Duodenal mucosa (tissue), 2 donors: ENCODE results near the gene KRCC1.

Experiments used
- H3K27ac ChIP-seq: one replicate; pipeline ENCODE4 v1.7.0; 2013; ENCODE audit warnings: low read depth, low read length
- H3K27me3 ChIP-seq, 2 donors: one replicate each; pipeline ENCODE4 v1.7.0; 2013; ENCODE audit warnings: low read length in 2 of 2, control low read depth in 1 of 2; ENCODE audit not compliant: insufficient read depth in 2 of 2, control insufficient read depth in 1 of 2
- H3K36me3 ChIP-seq, 2 donors: one replicate each; pipeline ENCODE4 v1.7.0; 2013; ENCODE audit warnings: low read length in 2 of 2, control low read depth in 1 of 2; ENCODE audit not compliant: insufficient read depth in 2 of 2, control insufficient read depth in 1 of 2
- H3K4me1 ChIP-seq, 2 donors: one replicate each; pipeline ENCODE4 v1.7.0; 2013; ENCODE audit warnings: low read length in 2 of 2, control low read depth in 1 of 2; ENCODE audit not compliant: insufficient read depth in 2 of 2, control insufficient read depth in 1 of 2
- H3K4me3 ChIP-seq, 2 donors: one replicate each; pipeline ENCODE4 v1.7.0; 2013; ENCODE audit warnings: low read length in 2 of 2, low read depth in 1 of 2
- H3K9ac ChIP-seq, 2 donors: one replicate each; pipeline ENCODE4 v1.7.0; 2013; ENCODE audit warnings: low read length in 2 of 2, low read depth in 1 of 2
- H3K9me3 ChIP-seq, 2 donors: one replicate each; pipeline ENCODE4 v1.7.0; 2013; ENCODE audit warnings: low read length in 2 of 2, control low read depth in 1 of 2; ENCODE audit not compliant: control insufficient read depth in 1 of 2

KRCC1 gene

DNA sequence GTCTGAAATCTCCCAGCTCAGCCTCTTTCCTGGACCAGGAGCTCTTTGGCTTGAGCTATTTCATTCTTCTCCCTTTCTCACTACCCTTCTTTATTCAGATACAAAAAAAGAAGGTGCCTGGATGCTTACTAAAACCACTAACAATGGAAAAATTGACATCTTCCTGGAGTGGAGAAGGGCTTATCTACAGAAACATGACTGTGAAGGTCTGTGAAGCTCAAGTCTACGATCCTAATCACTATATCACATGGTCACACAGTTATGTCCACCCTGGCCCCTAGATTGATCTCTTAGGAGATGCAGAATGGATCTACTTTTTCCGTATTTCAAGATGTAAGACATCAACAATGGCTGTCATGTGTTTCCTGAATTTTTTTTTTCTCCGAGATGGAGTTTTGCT lies 5.7 kb upstream of the KRCC1 start:
- no peak overlapping the region for H3K9ac ChIP-seq
- H3K9me3 ChIP-seq, result no peaks in the 10 kb centered on the region
- H3K4me3 ChIP-seq, result no peak overlapping the region
- H3K27me3 ChIP-seq, result no peaks in the 10 kb centered on the region
- no peak overlapping the region for H3K27ac ChIP-seq
- H3K4me1 ChIP-seq, result peaks cover 9 to 10% of the 10 kb centered on the region in 2 donors
- no peaks in the 10 kb centered on the region for H3K36me3 ChIP-seq

DNA sequence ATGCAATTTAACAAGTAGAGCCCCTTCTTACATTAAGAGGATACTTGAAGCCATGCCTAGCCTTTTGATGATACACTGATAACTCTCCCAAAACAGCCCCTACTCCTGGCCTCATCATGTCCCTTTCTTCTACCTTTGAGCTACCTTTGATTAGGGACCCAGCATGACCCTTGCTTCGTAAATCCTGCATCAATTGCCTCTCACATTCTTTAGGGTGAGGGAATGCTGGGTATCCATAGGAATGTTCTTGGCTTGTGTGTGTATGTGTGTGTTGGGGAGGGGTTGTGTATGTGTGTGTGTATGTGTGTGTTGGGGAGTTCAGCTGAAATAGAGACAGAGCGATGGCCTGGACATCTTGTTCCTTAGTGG lies 5.3 kb upstream of the KRCC1 start:
- Histone ChIP-seq H3K36me3 (no peaks in the 10 kb centered on the region), H3K9me3 (no peaks in the 10 kb centered on the region), H3K27me3 (no peaks in the 10 kb centered on the region), H3K4me1 (peaks cover 13 to 14% of the 10 kb centered on the region in 2 donors), H3K9ac (no peak overlapping the region), H3K4me3 (no peak overlapping the region), H3K27ac (no peak overlapping the region)

DNA sequence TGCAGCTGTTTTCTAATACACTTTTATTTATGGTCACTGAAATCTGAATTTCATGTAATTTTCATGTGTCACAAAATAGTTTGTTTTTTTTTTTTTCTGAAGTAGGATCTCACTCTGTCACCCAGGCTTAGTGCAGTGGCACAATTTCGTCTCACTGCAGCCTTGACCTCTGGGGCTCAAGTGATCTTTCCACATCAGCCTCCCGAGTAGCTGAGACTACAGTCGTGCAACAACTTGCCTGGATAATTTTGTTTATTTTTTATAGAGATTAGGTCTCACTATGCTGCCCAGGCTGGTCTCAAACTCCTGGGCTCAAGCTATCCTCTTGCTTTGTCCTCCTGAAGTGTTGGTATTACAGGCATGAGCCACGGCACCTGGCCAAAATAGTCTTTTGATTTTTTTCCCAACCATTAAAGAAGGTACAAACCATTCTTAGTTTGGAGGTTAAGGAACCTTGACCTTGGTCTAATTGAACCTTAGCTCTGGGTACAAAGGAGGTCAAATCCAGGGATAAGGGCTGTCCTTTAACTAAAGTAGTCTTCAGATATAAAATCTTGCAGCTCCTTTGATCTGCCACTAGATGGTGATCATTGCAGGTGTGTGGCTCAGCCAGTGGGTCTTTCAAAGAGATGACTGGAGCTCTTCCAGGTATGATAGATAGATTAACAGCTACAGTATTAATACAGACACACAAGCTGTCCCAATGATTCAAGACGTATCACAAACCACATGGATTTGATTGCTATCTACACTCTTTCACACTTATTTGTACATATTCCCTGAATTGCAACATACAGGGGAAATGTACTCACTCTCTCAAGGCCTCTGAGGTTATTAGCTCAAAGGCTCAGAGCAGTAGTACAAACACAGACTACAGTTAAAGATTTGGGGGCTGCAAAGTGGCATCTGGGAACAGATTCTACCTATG lies 4.7 kb upstream of the KRCC1 start:
- Histone ChIP-seq H3K9ac (no peak overlapping the region), H3K27me3 (no peaks in the 10 kb centered on the region), H3K4me1 (peaks cover 14% of the 10 kb centered on the region in 2 donors), H3K4me3 (no peak overlapping the region), H3K9me3 (no peaks in the 10 kb centered on the region), H3K36me3 (no peaks in the 10 kb centered on the region), H3K27ac (no peak overlapping the region)

DNA sequence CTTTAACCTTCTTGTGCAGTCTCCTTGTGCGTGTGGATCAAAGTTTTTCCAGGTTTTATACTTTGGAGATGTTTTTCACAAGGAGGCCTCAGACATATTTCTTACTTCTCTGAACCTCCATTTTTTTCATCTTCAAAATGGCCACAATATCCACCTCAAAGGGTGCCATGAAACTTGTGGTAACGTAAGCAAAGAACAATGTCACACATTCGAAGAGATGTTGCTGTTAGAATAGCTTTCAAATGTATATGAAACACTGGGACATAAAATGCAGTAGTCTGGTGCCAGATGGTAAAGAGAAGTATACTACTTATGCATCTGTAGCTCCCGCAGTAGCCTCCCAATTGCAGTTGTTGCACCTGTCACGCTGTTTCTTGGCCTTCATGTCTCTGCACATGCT lies 2.6 kb upstream of the KRCC1 start:
- Histone ChIP-seq H3K4me3 (no peak overlapping the region), H3K27me3 (no peaks in the 10 kb centered on the region), H3K9me3 (no peaks in the 10 kb centered on the region), H3K9ac (no peak overlapping the region), H3K4me1 (peaks cover 27 to 29% of the 10 kb centered on the region in 2 donors), H3K36me3 (no peaks in the 10 kb centered on the region), H3K27ac (no peak overlapping the region)

DNA sequence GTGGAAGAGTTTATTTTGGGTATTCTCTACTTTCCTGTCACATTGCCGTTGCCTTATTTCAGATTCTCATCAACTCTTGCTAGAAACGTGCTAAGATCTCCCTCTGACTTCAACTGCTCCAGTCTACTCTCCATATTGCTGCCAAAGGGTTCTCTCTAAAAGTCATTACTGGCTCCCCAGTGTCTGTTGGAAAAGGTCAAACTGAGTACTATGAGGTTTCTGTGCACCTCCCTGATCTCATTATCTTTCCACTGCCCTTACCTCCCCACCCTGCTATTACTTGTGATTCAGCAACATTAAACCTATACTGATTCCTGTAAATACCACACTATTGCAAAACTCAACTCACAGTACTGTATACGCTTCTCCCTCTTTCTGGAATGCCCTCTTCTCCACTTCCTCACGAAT lies 1.9 kb upstream of the KRCC1 start:
- Histone ChIP-seq H3K4me3 (no peak overlapping the region), H3K4me1 (peaks cover 33 to 36% of the 10 kb centered on the region in 2 donors), H3K27me3 (no peaks in the 10 kb centered on the region), H3K9ac (no peak overlapping the region), H3K36me3 (no peaks in the 10 kb centered on the region), H3K9me3 (no peaks in the 10 kb centered on the region), H3K27ac (no peak overlapping the region)

DNA sequence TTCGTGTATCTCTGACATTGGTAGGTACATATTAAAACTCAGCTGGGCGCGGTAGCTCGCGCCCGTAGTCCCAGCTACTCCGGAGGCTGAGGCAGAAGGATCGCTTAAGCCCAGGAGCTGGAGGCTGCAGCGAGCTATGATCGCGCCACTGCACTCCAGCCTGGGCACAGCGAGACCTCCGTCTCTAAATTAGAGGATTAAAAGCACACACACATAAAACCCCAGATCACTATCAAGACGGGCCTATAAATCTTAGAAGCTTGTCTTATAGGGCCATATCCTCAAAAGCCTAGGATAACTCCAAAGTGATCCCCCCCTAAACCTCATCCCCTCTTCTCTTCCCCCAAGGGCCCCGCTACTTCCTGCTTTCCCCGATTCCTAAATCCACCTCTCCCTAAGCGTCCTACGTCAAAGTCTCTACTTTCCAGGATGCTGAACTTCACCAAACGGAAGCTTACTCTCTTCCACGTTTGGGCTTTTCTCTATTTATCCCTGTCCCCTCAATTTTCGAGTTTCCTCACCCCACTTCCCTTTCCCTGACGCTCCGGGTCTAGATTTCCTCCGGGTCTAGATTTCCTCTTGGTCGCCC lies 707 bp downstream of the KRCC1 start:
- H3K27me3 ChIP-seq, result no peaks in the 10 kb centered on the region
- peak overlapping the region; percentile 95 to 98 for H3K4me3 ChIP-seq
- H3K4me1 ChIP-seq, result peaks cover 30 to 45% of the 10 kb centered on the region in 2 donors
- peak overlapping the region; percentile 92 to 96 for H3K9ac ChIP-seq
- H3K27ac ChIP-seq, result peak overlapping the region; percentile 94
- no peaks in the 10 kb centered on the region for H3K36me3 ChIP-seq
- H3K9me3 ChIP-seq, result no peaks in the 10 kb centered on the region

DNA sequence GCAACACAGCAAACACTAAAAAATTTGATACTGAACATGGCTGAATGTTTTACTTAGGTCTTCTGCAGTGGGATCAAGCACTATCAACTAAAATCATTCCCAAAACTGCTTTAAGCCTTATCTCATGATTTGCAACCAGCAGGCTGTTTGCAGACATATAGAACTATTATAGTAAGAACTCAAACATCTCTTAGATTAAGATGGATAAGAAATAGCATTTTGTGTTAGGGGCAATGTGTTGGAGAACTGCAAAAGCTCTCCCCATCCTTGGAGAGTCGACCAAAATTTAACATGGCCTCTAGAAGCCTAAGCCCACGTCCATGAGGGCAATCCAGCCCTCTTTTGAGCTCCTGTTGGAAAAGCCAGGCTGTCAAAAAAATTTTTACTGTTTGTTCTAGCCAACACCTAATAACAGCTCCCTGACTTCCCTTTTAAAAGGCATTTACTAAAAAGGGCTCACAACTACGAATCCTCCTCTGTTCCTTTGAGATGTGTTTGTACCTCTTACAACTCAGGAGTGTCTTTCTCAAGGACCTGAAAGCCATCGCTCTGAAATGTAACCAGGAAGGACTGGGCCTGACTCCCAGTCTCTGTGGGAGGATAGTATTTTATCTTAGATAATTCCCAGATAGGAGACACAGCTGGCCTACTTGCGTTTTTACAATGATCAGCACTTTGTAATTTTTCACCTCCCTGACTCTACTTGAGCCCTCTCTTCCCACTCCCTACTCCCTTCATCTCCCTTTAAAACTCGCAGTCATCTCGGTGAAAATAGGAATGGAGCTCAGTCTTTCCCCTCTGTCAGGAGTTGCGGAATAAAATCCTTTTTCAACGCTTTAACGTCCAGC lies 1.4 kb downstream of the KRCC1 start:
- peak overlapping the region; percentile 95 to 98 for H3K4me3 ChIP-seq
- H3K9ac ChIP-seq, result peak overlapping the region; percentile 92 to 96
- no peaks in the 10 kb centered on the region for H3K9me3 ChIP-seq
- peaks cover 30 to 45% of the 10 kb centered on the region in 2 donors for H3K4me1 ChIP-seq
- no peaks in the 10 kb centered on the region for H3K36me3 ChIP-seq
- H3K27ac ChIP-seq, result peak overlapping the region; percentile 94
- H3K27me3 ChIP-seq, result no peaks in the 10 kb centered on the region

DNA sequence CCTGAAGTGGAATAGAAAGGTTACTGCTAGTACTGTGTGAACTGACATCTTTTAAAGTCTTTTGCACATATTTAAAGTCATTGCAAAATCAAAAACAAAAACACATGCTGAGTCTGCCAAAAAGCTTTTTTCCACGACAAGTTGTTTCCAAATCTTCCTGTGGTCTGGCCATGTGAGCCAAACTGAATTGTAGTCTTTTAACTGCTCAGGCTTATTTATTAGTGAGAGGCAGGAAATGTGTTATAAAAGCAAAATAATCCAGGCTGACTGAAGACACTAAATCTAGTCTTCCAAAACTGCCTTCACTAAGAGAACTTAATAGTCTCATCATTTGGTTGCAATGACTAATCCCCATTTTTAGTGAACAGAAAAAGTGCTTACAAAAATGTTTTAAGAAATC lies 2.3 kb downstream of the KRCC1 start:
- no peaks in the 10 kb centered on the region for H3K36me3 ChIP-seq
- no peaks in the 10 kb centered on the region for H3K27me3 ChIP-seq
- H3K4me1 ChIP-seq, result peaks cover 30 to 45% of the 10 kb centered on the region in 2 donors
- H3K27ac ChIP-seq, result no peak overlapping the region
- no peaks in the 10 kb centered on the region for H3K9me3 ChIP-seq
- no peak overlapping the region for H3K9ac ChIP-seq
- peak overlapping the region in 1 of 2 donors; percentile 98 for H3K4me3 ChIP-seq

DNA sequence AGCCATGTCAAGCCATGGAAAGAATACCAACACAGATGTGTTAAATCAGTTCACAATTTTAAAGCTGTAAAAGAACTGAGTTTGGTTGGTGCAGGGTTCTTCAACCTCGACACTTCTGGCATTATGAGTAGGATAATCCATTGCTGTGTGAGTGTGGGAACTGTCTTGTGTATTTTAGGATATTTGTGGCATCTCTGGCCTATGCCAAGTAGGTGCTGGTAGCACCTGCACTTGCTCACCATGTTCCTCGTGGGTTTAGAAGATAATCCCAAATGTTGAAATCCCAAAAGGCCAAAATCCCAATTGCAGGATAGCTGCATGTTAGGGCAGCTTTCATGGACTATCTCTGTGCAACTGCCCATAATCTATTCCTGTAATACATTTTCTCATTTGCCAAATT lies 3.8 kb downstream of the KRCC1 start:
- Histone ChIP-seq H3K4me3 (no peak overlapping the region), H3K36me3 (no peaks in the 10 kb centered on the region), H3K9me3 (no peaks in the 10 kb centered on the region), H3K27ac (no peak overlapping the region), H3K9ac (no peak overlapping the region), H3K27me3 (no peaks in the 10 kb centered on the region), H3K4me1 (peaks cover 30 to 41% of the 10 kb centered on the region in 2 donors)

DNA sequence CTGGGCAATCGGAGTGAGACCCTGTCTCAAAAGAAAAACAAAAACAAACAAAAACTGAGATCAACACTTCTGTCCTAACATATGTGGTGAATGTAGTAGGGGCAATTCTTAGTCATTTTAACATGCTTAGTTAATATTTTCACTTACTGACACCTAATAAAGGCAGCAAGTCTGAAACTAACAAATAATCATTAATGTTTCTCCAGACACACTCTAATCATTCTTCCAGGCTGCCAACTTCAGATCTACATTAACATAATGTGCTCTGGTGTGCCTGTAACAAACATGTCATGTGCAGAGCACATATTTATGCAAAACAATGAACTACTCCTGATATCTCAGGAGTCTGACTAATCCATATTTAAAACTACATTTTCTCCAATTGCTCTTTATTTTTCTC lies 6.0 kb downstream of the KRCC1 start:
- Histone ChIP-seq H3K4me1 (peaks cover 21 to 30% of the 10 kb centered on the region in 2 donors), H3K9me3 (no peaks in the 10 kb centered on the region), H3K27me3 (no peaks in the 10 kb centered on the region), H3K27ac (no peak overlapping the region), H3K4me3 (no peak overlapping the region), H3K9ac (no peak overlapping the region), H3K36me3 (no peaks in the 10 kb centered on the region)
